Calu3 (cell line): ENCODE measurements around the gene FBXO46. TPM values are rescaled to one million over a fixed set of nuclear protein-coding genes. Genes with fewer than 3 reads are reported as not detected.

Experiments
- Bru-seq: library from RNA; stranded (reverse); fragments of 400-500 nt; gene quantifications from one replicate; lab custom pipeline; 2021; lab: Mats Ljungman, UMichigan
- BruChase-seq, 2 experiments: library from RNA; stranded (reverse); fragments of 400-500 nt; gene quantifications; one replicate each; lab custom pipeline; 2021; lab: Mats Ljungman, UMichigan
- BruUV-seq: library from RNA; stranded (reverse); fragments of 400-500 nt; replicated peaks from 2 replicates; lab custom pipeline; 2021; lab: Mats Ljungman, UMichigan
- CTCF ChIA-PET: fragments of 300-600 bp; sonication (Branson Sonifier 250); formaldehyde crosslinking; loops from one replicate; lab custom pipeline; 2022; ENCODE audit warnings: antibody characterized with exemption; lab: Charles Lee
- DNase-seq: peaks from one replicate; pipeline ENCODE4 v3.0.0; 2022
- H3K27ac Mint-ChIP-seq: one replicate; pipeline ENCODE4 v1.8.0; 2022; ENCODE audit warnings: mixed read lengths; ENCODE audit not compliant: unreplicated experiment
- H3K27me3 Mint-ChIP-seq: one replicate; pipeline ENCODE4 v1.8.0; 2022; ENCODE audit warnings: mixed read lengths; ENCODE audit not compliant: unreplicated experiment
- H3K36me3 Mint-ChIP-seq: one replicate; pipeline ENCODE4 v1.8.0; 2022; ENCODE audit warnings: mild to moderate bottlenecking, moderate library complexity, mixed read lengths; ENCODE audit not compliant: insufficient read depth, unreplicated experiment
- H3K4me1 Mint-ChIP-seq: one replicate; pipeline ENCODE4 v1.8.0; 2022; ENCODE audit warnings: mild to moderate bottlenecking, low read depth, mixed read lengths; ENCODE audit not compliant: unreplicated experiment
- H3K4me3 Mint-ChIP-seq: one replicate; pipeline ENCODE4 v1.8.0; 2022; ENCODE audit warnings: mild to moderate bottlenecking, low read depth, moderate library complexity, mixed read lengths; ENCODE audit not compliant: unreplicated experiment
- H3K9me3 Mint-ChIP-seq: one replicate; pipeline ENCODE4 v1.8.0; 2022; ENCODE audit warnings: low read depth, mixed read lengths; ENCODE audit not compliant: unreplicated experiment
- intact Hi-C: fragments of 100-400 bp; cut with micrococcal nuclease; formaldehyde crosslinking; loops from one replicate; pipeline ENCODE4 v1.10.0; 2022; ENCODE audit not compliant: unreplicated experiment
- long read RNA-seq: library from polyadenylated mRNA; stranded (forward); transcript quantifications from one replicate; pipeline ENCODE4 v2.0.0, GENCODE V29; 2022
- total RNA-seq: library from RNA; stranded (reverse); gene quantifications from 2 replicates; pipeline ENCODE4 v1.2.3, GENCODE V29; 2022
- TF ChIP-seq, protein P1 (sequence below): fragments of 200-600 bp; IDR thresholded peaks from one replicate; pipeline ENCODE4 v1.8.0; 2022; ENCODE audit warnings: antibody characterized with exemption; ENCODE audit not compliant: unreplicated experiment

FBXO46 gene, protein sequence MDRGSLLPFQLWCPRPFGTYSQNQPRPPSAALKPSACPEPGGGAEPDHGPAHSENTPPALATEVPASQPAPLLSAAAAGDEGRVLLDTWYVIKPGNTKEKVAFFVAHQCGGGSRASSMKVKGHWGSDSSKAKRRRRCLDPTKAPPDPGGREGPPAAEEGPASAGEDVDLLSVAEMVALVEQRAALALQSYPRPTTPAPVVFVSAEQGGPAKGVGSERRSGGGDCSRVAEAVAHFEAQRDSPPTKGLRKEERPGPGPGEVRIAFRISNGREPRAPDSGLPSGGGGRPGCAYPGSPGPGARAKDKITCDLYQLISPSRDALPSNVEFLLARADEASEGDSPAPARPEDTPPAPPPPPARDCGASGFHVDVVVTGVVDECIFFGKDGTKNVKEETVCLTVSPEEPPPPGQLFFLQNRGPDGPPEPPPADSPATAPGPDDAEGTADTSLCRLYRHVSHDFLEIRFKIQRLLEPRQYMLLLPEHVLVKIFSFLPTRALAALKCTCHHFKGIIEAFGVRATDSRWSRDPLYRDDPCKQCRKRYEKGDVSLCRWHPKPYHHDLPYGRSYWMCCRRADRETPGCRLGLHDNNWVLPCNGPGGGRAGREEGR
- total RNA-seq (43.8 and 53.6 TPM in 2 replicates), Bru-seq, nascent RNA (percentile 80 among the genes with signal in this experiment), BruChase-seq, experiment 1, labeled RNA remaining after a 6-hour chase (percentile 86 among the genes with signal in this experiment), BruChase-seq, experiment 2, labeled RNA remaining after a 2-hour chase (percentile 94 among the genes with signal in this experiment)
- long read RNA-seq, transcript FBXO46-201 (2 exons, 3,001 nt): major isoform, 20 of 36 reads
- long read RNA-seq, partial matches to known transcripts: 0 of 36 reads
- long read RNA-seq, other reads (novel, unspliced or antisense): 16 of 36 reads

DNA sequence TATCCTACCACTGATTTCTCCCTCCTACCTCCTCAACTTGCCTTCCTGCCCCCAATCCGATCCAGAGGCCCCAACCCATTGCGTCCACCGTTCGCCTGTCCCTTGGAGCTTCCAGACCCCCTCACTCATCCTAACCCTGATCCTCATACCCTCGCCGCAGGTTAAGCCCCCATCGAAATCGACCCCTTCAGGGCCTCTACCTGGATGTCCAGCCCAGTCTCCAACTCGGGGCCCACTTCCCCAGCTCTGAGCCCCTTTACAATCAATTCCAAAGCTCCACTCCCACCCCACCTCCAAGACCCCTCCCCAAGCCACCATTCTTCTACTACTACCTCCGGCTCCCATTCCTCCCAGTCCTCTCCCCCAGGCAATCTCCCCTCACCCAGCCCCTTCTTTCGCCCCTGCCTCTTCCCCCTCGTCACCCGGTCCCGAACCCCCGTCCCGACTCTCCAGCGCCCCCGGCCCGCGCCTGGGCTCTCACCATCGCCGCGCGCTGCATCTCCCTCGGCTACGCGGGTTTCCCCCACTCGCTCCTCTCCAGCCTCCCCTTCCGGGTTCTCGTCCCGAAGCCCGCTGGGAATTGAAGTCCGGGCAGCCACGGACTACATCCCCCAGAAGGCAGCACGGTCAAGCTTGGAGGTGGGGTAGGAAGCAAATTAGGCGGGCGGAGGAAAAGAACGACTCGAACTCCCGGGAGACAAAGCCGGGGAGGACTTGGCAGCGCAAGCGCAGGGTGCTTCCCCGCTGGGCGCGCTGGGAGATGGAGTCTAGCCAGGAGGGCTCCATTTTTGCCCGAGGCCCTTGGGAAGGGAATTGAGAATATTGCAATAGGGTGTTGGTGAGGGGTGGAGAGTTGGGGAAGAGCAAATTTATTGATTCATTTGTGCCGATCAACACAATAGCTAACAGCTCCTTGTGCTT is at the start of gene FBXO46:
FBXO46 (minus strand) TSS at position 529 of the 921 bp plus-strand sequence. CDS start 17,401 bp downstream, outside the sequence.
- H3K4me3 Mint-ChIP-seq: peak within 1 kb of the TSS; percentile 97
- TF ChIP-seq, protein P1, sequence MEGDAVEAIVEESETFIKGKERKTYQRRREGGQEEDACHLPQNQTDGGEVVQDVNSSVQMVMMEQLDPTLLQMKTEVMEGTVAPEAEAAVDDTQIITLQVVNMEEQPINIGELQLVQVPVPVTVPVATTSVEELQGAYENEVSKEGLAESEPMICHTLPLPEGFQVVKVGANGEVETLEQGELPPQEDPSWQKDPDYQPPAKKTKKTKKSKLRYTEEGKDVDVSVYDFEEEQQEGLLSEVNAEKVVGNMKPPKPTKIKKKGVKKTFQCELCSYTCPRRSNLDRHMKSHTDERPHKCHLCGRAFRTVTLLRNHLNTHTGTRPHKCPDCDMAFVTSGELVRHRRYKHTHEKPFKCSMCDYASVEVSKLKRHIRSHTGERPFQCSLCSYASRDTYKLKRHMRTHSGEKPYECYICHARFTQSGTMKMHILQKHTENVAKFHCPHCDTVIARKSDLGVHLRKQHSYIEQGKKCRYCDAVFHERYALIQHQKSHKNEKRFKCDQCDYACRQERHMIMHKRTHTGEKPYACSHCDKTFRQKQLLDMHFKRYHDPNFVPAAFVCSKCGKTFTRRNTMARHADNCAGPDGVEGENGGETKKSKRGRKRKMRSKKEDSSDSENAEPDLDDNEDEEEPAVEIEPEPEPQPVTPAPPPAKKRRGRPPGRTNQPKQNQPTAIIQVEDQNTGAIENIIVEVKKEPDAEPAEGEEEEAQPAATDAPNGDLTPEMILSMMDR: no peak

DNA sequence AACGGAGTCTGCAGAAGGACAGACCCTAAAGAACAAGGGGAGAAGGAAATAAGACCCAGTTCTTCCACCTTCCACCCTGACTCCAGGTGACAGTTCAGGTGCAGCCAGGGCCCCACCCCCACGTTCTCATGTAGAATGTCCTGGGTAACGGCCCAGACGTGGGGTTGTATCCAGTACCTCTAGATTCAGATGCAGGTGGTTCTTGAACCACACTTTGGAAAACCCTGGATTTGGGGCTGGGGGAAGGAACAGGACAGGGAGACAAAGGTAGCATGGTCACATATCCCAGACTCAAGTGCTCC is 49.4 kb upstream of the FBXO46 start:
- no peaks in the 10 kb centered on the region for H3K9me3 Mint-ChIP-seq
- H3K36me3 Mint-ChIP-seq: peaks cover 58% of the 10 kb centered on the region
- CTCF ChIA-PET: no interaction called here
- no peaks in the 10 kb centered on the region for H3K27me3 Mint-ChIP-seq
- TF ChIP-seq, protein P1: no peak
- intact Hi-C loops: no loop called here
- no peak overlapping the region for H3K4me3 Mint-ChIP-seq
- no TSS peak for BruUV-seq
- no peak for DNase-seq
- H3K4me1 Mint-ChIP-seq: peaks cover 17% of the 10 kb centered on the region
- peak overlapping the region; percentile 18 for H3K27ac Mint-ChIP-seq

More for the DNA sequence above, at the start of gene FBXO46:
- no TSS peak for BruUV-seq
- Mint-ChIP-seq H3K36me3 (peaks cover 22% of the 10 kb centered on the region), H3K9me3 (no peaks in the 10 kb centered on the region), H3K4me1 (peaks cover 26% of the 10 kb centered on the region), H3K27ac (peak within 1 kb of the TSS; percentile 83), H3K27me3 (no peaks in the 10 kb centered on the region)
- CTCF ChIA-PET: interaction anchor here (0.6 to 2.2 kb wide), 7 partner anchors 12 to 298 kb away, joined by 3 to 20 read pairs (median 6); partner anchors contain the start of genes QPCTL, SIX5 and SNRPD2
- peak; percentile 97 for DNase-seq
- intact Hi-C loops: no loop called here

DNA sequence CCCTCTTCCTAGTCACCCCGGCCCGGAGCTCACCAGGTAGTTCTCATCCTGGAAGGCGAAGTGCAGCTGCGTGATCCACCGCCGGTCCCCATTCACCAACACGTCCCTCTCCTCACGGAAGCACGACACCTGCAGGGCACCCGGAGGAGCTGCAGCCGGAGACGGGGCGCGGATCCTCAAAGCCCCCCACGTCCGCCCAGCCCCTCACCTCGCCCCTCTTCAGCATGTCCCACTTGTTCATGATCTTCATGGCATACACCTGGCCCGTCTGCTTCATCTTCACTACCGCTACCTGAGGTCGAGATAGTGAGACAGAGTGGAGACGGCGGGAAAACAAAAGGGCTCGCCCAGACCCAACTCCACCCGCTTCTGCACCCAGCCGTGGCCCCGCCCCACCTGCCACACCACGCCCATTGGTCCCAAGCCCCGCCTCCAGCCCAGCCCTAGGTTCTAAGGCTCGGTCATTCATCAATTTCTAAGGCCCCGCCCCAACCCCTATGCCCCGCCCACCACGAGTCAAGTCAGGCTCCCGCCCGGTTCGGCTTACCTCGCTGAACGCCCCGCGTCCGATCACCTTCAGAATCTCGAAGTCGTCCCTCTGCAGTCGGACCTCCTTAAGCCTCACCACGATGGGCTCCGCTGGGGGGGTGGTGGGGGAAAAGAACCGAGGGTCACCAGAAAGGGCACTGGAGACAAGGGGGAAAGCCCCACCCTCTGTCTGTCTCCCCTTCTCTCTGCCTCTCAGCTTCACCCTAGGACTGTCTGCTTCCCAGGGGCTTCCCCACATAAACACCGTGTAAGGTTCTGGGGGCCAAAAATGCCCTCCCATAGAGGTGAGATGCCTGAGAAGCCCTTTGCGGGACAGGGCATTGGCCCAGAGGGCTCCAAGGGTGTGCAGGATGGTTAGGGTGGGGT is 48.8 kb upstream of the FBXO46 start:
- intact Hi-C loops: no loop called here
- peaks cover 63% of the 10 kb centered on the region for H3K36me3 Mint-ChIP-seq

More for the DNA sequence above, 48.8 kb upstream of the FBXO46 start:
- BruUV-seq: no TSS peak
- no peak overlapping the region for H3K4me3 Mint-ChIP-seq
- H3K27ac Mint-ChIP-seq: peak overlapping the region; percentile 18
- H3K4me1 Mint-ChIP-seq: peaks cover 17% of the 10 kb centered on the region
- peak; percentile 41 for DNase-seq
- TF ChIP-seq, protein P1: no peak
- CTCF ChIA-PET: interaction anchor here (0.7 kb wide), 1 partner anchor 13 kb away, joined by 4 read pairs; the partner anchor contains the start of gene DMWD
- H3K9me3 Mint-ChIP-seq: no peaks in the 10 kb centered on the region
- no peaks in the 10 kb centered on the region for H3K27me3 Mint-ChIP-seq
